Testis (tissue), 2 donors: ENCODE data around the gene BMPR1B.

Experiments
- CTCF ChIP-seq, 3 experiments: fragments of 450-650 bp in 2 of 3; fragments of 200-600 bp in 1 of 3; sonication (generic) in 1 of 3; IDR thresholded peaks; one replicate each; pipeline ENCODE4 v1.5.1; 2016 to 2019; ENCODE audit warnings: antibody characterized with exemption in 3 of 3, mild to moderate bottlenecking in 2 of 3, moderate library complexity in 1 of 3
- POLR2A ChIP-seq: fragments of 450-650 bp; IDR thresholded peaks from one replicate; pipeline ENCODE4 v1.6.1; 2017; ENCODE audit warnings: antibody characterized with exemption, mild to moderate bottlenecking, moderate library complexity

- TF ChIP-seq POLR2A (no peak), CTCF (IDR thresholded peaks at IDR 0.05) (no peak)
Observed at GRCh38 chr4:94936854-94937253, 179.1 kb downstream of the BMPR1B start.
